ENCODE measurements around the gene ABCC4.

DNA sequence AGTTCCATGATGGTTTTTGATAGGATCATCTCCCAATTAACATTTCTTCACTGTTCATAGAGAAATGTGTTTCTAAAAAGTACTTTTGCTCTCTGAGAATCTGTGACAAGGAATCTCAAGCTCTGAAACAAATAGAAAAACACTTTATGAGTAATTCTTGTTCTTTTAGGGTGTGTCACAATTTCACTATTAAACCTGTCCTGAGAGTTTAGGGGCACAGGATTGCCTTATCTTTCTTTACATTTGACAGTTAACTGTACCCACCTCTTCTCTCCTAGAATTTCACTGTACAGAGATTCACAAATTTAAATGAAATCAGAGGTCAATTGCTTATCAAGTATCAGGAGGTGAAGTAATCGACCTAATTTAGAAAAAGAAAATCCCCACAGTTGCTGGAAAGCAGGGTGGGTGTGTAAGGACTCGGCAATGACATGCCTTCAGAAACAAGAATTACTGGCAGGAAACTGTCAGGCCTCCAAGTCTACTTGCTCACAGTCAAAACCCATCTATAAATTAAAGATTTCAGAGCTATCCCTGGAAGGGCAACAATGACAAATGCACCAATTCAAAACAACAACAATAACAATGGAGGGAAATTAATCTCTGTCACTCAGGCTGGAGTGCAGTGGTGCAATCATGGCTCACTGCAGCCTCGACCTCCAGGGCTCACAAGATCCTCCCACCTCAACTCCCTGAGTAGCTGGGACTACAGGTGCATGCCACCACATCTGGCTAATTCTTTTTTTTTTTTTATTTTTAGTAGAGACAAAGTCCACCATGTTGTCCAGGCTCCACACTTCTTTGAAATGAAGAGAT, 250.2 kb downstream of the ABCC4 start:
- no peak for TF ChIP-seq BHLHE40 (IDR thresholded peaks at IDR 0.05; ENCODE audit: borderline replicate concordance)
- TF ChIP-seq SP1 (IDR thresholded peaks at IDR 0.05) = no peak
- no peak for TF ChIP-seq FOXK2 (IDR thresholded peaks at IDR 0.05)
- no peak for TF ChIP-seq L3MBTL2 (conservative IDR thresholded peaks at IDR 0.05)
- TF ChIP-seq SUZ12 (IDR thresholded peaks at IDR 0.05) = no peak
- no peak for TF ChIP-seq ARNT (IDR thresholded peaks at IDR 0.05)
- TF ChIP-seq, protein P1, sequence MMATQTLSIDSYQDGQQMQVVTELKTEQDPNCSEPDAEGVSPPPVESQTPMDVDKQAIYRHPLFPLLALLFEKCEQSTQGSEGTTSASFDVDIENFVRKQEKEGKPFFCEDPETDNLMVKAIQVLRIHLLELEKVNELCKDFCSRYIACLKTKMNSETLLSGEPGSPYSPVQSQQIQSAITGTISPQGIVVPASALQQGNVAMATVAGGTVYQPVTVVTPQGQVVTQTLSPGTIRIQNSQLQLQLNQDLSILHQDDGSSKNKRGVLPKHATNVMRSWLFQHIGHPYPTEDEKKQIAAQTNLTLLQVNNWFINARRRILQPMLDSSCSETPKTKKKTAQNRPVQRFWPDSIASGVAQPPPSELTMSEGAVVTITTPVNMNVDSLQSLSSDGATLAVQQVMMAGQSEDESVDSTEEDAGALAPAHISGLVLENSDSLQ (IDR thresholded peaks at IDR 0.05) = peak; percentile 31; the same call in 1 of the 2 replicates
- no peak for TF ChIP-seq HDGF (IDR thresholded peaks at IDR 0.05; ENCODE audit: borderline replicate concordance)
- TF ChIP-seq ZNF384 (IDR thresholded peaks at IDR 0.05) = no peak

All from HEK293T (cell line).